HG03558 (cell line): ENCODE measurements around the gene ANO6.

Experiments used
- ATAC-seq: cut with Tn5 transposase; IDR thresholded peaks from one replicate; pipeline ENCODE4 v1.9.1; 2021; ENCODE audit warnings: moderate number of reproducible peaks; ENCODE audit not compliant: unreplicated experiment; ENCODE audit errors: extremely low read depth

ANO6 gene

GRCh38 chr12:45337835-45338234 is 121.9 kb downstream of the ANO6 start:
- ATAC-seq: no peak

- no peak for ATAC-seq
Measured at GRCh38 chr12:45338272-45338671, 122.4 kb downstream of the ANO6 start.

GRCh38 chr12:45339035-45339434 is 123.1 kb downstream of the ANO6 start:
- no peak for ATAC-seq

GRCh38 chr12:45342171-45342570 is 126.3 kb downstream of the ANO6 start:
- no peak for ATAC-seq

- ATAC-seq: no peak
Measured at GRCh38 chr12:45342848-45343247, 127.0 kb downstream of the ANO6 start.

- ATAC-seq: no peak
Measured at GRCh38 chr12:45343269-45344051, 127.6 kb downstream of the ANO6 start.

GRCh38 chr12:45348311-45348710 is 132.4 kb downstream of the ANO6 start:
- ATAC-seq: no peak

- no peak for ATAC-seq
Measured at GRCh38 chr12:45348986-45349385, 133.1 kb downstream of the ANO6 start.

GRCh38 chr12:45349916-45350315 is 134.0 kb downstream of the ANO6 start:
- ATAC-seq: no peak

GRCh38 chr12:45350861-45351260 is 135.0 kb downstream of the ANO6 start:
- ATAC-seq: no peak

GRCh38 chr12:45351921-45352670 is 136.2 kb downstream of the ANO6 start:
- no peak for ATAC-seq

GRCh38 chr12:45353944-45354343 is 138.0 kb downstream of the ANO6 start:
- no peak for ATAC-seq

GRCh38 chr12:45354399-45354798 is 138.5 kb downstream of the ANO6 start:
- no peak for ATAC-seq

GRCh38 chr12:45355730-45356129 is 139.8 kb downstream of the ANO6 start:
- no peak for ATAC-seq

- ATAC-seq: no peak
Measured at GRCh38 chr12:45356822-45357538, 141.1 kb downstream of the ANO6 start.

- ATAC-seq: no peak
Measured at GRCh38 chr12:45357539-45358417, 141.9 kb downstream of the ANO6 start.

GRCh38 chr12:45362291-45362690 is 146.4 kb downstream of the ANO6 start:
- no peak for ATAC-seq

- ATAC-seq: no peak
Measured at GRCh38 chr12:45363903-45364302, 148.0 kb downstream of the ANO6 start.

- ATAC-seq: no peak
Measured at GRCh38 chr12:45368841-45369489, 153.1 kb downstream of the ANO6 start.

GRCh38 chr12:45377815-45378214 is 161.9 kb downstream of the ANO6 start:
- no peak for ATAC-seq
